GM12878 (cell line): Measurements from ENCODE around the gene TRAF2.

Experiments
- DPF2 ChIP-seq: fragments of 450-650 bp; IDR thresholded peaks from 2 replicates; pipeline ENCODE4 v1.6.1; 2017; ENCODE audit warnings: mild to moderate bottlenecking
- EP300 ChIP-seq, 2 experiments: fragments of 150-350 bp in 1 of 2; IDR thresholded peaks; 2 replicates each; pipeline ENCODE4 v1.6.1; 2011 to 2012; ENCODE audit warnings: low read depth in 2 of 2, low read length in 2 of 2, borderline replicate concordance in 1 of 2, improper control_type of control experiment in 1 of 2, inconsistent platforms in 1 of 2; ENCODE audit not compliant: control insufficient read depth in 1 of 2
- ESRRA ChIP-seq: IDR thresholded peaks from 2 replicates; pipeline ENCODE4 v1.6.1; 2012; ENCODE audit warnings: mild to moderate bottlenecking, low read length, improper control_type of control experiment
- ETV6 ChIP-seq, 2 experiments: fragments of 450-650 bp in 1 of 2; IDR thresholded peaks in 1 of 2; conservative IDR thresholded peaks in 1 of 2; 2 replicates each; pipeline ENCODE4 v1.6.1; 2014; ENCODE audit warnings: antibody characterized with exemption in 1 of 2, borderline replicate concordance in 1 of 2, low read depth in 1 of 2, mild to moderate bottlenecking in 1 of 2, moderate library complexity in 1 of 2
- JUNB ChIP-seq: IDR thresholded peaks from 2 replicates; pipeline ENCODE4 v1.6.1; 2016; ENCODE audit warnings: antibody characterized with exemption, mild to moderate bottlenecking
- POLR2AphosphoS5 ChIP-seq: IDR thresholded peaks from 2 replicates; pipeline ENCODE4 v1.6.1; 2011; ENCODE audit warnings: mild to moderate bottlenecking, low read length, inconsistent platforms
- SP1 ChIP-seq: IDR thresholded peaks from one replicate; pipeline ENCODE4 v1.6.1; 2011; ENCODE audit warnings: low read depth, low read length
- TF ChIP-seq, protein P1 (sequence below): IDR thresholded peaks from 2 replicates; pipeline ENCODE4 v1.6.1; 2011; ENCODE audit warnings: low read depth, mild to moderate bottlenecking, low read length, moderate library complexity, borderline replicate concordance; ENCODE audit errors: extremely low read depth
- TF ChIP-seq, protein P2 (sequence below), 3 experiments: IDR thresholded peaks in 2 of 3; conservative IDR thresholded peaks in 1 of 3; 2 replicates each; pipeline ENCODE4 v1.5.1; 2011; ENCODE audit warnings: low read depth in 3 of 3, low read length in 3 of 3, mild to moderate bottlenecking in 3 of 3, control low read depth in 2 of 3, moderate library complexity in 2 of 3, inconsistent platforms in 1 of 3, mixed read lengths in 1 of 3; ENCODE audit not compliant: control insufficient read depth in 2 of 3, insufficient read depth in 1 of 3; ENCODE audit errors: extremely low read depth in 1 of 3

DNA sequence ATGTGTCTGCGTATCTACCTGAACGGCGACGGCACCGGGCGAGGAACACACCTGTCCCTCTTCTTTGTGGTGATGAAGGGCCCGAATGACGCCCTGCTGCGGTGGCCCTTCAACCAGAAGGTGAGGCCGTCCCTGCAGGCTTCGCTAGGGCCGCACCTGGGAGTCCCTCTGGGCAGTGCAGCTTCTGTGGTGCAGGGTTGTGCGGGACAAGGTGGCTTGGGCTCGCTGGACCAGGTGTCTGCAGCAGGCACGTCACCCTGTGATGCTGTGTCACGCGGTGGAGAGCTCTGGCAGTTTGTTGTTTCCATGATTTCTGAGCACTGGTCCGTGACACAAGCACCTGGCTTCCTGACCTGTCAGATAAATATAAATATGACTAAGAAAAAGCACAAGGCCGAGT, 37.6 kb downstream of the TRAF2 start:
- TF ChIP-seq, protein P1, sequence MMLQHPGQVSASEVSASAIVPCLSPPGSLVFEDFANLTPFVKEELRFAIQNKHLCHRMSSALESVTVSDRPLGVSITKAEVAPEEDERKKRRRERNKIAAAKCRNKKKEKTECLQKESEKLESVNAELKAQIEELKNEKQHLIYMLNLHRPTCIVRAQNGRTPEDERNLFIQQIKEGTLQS, result no peak
- TF ChIP-seq ETV6 (conservative IDR thresholded peaks at IDR 0.05 in 1 of 2, IDR thresholded peaks at IDR 0.05 in 1 of 2; ENCODE audit: borderline replicate concordance in 1 of 2, low read depth in 1 of 2) (no peak), POLR2AphosphoS5 (no peak), JUNB (no peak), DPF2 (no peak), EP300 (IDR thresholded peaks at IDR 0.05; ENCODE audit: borderline replicate concordance in 1 of 2, control insufficient read depth in 1 of 2, low read depth in 2 of 2, low read length in 2 of 2) (no peak), SP1 (no peak), ESRRA (no peak)
- TF ChIP-seq, protein P2, sequence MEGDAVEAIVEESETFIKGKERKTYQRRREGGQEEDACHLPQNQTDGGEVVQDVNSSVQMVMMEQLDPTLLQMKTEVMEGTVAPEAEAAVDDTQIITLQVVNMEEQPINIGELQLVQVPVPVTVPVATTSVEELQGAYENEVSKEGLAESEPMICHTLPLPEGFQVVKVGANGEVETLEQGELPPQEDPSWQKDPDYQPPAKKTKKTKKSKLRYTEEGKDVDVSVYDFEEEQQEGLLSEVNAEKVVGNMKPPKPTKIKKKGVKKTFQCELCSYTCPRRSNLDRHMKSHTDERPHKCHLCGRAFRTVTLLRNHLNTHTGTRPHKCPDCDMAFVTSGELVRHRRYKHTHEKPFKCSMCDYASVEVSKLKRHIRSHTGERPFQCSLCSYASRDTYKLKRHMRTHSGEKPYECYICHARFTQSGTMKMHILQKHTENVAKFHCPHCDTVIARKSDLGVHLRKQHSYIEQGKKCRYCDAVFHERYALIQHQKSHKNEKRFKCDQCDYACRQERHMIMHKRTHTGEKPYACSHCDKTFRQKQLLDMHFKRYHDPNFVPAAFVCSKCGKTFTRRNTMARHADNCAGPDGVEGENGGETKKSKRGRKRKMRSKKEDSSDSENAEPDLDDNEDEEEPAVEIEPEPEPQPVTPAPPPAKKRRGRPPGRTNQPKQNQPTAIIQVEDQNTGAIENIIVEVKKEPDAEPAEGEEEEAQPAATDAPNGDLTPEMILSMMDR (IDR thresholded peaks at IDR 0.05 in 2 of 3, conservative IDR thresholded peaks at IDR 0.05 in 1 of 3; ENCODE audit: control insufficient read depth in 2 of 3, extremely low read depth in 1 of 3, insufficient read depth in 1 of 3, low read depth in 3 of 3, low read length in 3 of 3), result no peak
